Measurements from ENCODE around the gene G3BP1. TPM values are rescaled to one million over a fixed set of nuclear protein-coding genes. Genes with fewer than 3 reads are reported as not detected.

Gene G3BP1
- total RNA-seq, 4 donors from 2014 or later: 110 to 180 (median 114) TPM

DNA sequence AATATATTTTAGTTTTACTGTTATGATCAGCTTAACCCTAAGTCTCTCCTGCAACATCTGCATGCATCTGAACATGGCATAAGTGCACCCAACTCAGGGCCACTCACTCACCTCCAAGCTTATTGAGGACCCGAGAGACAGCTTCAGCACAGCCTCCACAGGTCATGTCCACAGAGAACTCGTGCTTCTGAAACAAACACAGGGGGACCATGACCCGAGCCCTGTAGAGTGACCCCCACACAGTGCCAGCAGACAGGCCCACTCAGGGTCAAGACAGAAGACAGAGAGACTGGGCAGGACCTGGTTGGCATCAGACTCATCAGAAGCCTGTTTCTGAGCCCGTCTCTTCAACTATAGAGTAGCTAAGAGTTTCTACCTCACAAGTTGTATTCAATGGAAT, 20.2 kb upstream of the G3BP1 start:
- TF ChIP-seq, protein P1, sequence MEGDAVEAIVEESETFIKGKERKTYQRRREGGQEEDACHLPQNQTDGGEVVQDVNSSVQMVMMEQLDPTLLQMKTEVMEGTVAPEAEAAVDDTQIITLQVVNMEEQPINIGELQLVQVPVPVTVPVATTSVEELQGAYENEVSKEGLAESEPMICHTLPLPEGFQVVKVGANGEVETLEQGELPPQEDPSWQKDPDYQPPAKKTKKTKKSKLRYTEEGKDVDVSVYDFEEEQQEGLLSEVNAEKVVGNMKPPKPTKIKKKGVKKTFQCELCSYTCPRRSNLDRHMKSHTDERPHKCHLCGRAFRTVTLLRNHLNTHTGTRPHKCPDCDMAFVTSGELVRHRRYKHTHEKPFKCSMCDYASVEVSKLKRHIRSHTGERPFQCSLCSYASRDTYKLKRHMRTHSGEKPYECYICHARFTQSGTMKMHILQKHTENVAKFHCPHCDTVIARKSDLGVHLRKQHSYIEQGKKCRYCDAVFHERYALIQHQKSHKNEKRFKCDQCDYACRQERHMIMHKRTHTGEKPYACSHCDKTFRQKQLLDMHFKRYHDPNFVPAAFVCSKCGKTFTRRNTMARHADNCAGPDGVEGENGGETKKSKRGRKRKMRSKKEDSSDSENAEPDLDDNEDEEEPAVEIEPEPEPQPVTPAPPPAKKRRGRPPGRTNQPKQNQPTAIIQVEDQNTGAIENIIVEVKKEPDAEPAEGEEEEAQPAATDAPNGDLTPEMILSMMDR (IDR thresholded peaks at IDR 0.05): no peak
- ATAC-seq (ENCODE audit: low FRiP score): no peak
- no peak for DNase-seq (ENCODE audit: low spot score)

- TF ChIP-seq, protein P1 (IDR thresholded peaks at IDR 0.05): no peak
- ATAC-seq (ENCODE audit: low FRiP score) (no peak), DNase-seq (ENCODE audit: low spot score) (no peak)
These were observed 16.4 kb upstream of the G3BP1 start for GRCh38 chr5:151755383-151755782.

- DNase-seq (ENCODE audit: low spot score): no peak
- peak; percentile 16 for ATAC-seq (ENCODE audit: low FRiP score)
- TF ChIP-seq, protein P1 (IDR thresholded peaks at IDR 0.05): no peak
These were observed 14.3 kb upstream of the G3BP1 start for GRCh38 chr5:151757233-151758140.

GRCh38 chr5:151758141-151758429, 13.7 kb upstream of the G3BP1 start:
- DNase-seq (ENCODE audit: low spot score) (no peak), ATAC-seq (ENCODE audit: low FRiP score) (peak; percentile 20)
- TF ChIP-seq, protein P1 (IDR thresholded peaks at IDR 0.05): no peak

GRCh38 chr5:151758430-151759241, 13.1 kb upstream of the G3BP1 start, which contains the start of gene ATOX1:
Gene ATOX1, minus strand, starts transcription at chr5:151758631. Its CDS starts 80 bp downstream, at chr5:151758551.
- peak; percentile 99 for ATAC-seq (ENCODE audit: low FRiP score)
- TF ChIP-seq, protein P1 (IDR thresholded peaks at IDR 0.05): no peak
- DNase-seq (ENCODE audit: low spot score): peak; percentile 70

GRCh38 chr5:151764801-151765200, 7.0 kb upstream of the G3BP1 start:
- DNase-seq (ENCODE audit: low spot score) (no peak), ATAC-seq (ENCODE audit: low FRiP score) (no peak)
- TF ChIP-seq, protein P1 (IDR thresholded peaks at IDR 0.05): no peak
